22Rv1 (cell line): ENCODE results near the gene FBXW8.

ENCODE experiments used
- H3K27ac ChIP-seq: fragments of 450-650 bp; 2 replicates; pipeline ENCODE4 v1.5.1; 2017
- CTCF ChIP-seq: fragments of 450-650 bp; IDR thresholded peaks from 2 replicates; pipeline ENCODE4 v1.5.1; 2017; ENCODE audit warnings: mild to moderate bottlenecking
- ZFX ChIP-seq: fragments of 450-650 bp; IDR thresholded peaks from 2 replicates; pipeline ENCODE4 v1.6.1; 2017; ENCODE audit warnings: antibody characterized with exemption, borderline replicate concordance

The FBXW8 gene

GRCh38 chr12:117069926-117070900 lies 159.5 kb downstream of the FBXW8 start:
- H3K27ac ChIP-seq, result no peak overlapping the region
- TF ChIP-seq CTCF, result no peak
- TF ChIP-seq ZFX, result no peak

DNA sequence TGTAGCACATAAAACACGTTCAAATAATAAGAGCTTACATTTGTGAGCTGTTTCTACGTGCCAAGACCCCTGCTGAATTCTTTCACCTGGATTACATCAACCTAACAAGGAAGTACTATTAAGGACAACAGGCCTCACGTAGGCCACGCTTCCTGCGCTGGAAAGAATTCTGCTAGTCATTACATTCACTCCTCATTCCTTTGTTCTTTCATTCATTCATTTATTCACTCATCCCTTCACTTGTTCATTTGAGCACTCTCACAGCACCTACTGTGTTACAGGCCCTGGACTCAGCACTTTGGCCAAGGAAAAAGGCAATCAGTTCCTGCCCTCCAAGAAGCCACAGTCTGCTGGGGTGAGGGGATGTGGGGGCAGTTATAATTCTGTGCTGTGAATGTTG lies 160.3 kb downstream of the FBXW8 start:
- TF ChIP-seq ZFX (no peak), CTCF (no peak)
- H3K27ac ChIP-seq, result no peak overlapping the region

GRCh38 chr12:117072106-117072505 lies 161.4 kb downstream of the FBXW8 start:
- TF ChIP-seq ZFX (no peak), CTCF (no peak)
- H3K27ac ChIP-seq, result no peak overlapping the region

GRCh38 chr12:117072736-117073490 lies 162.2 kb downstream of the FBXW8 start:
- no peak overlapping the region for H3K27ac ChIP-seq
- TF ChIP-seq CTCF (no peak), ZFX (no peak)

GRCh38 chr12:117073611-117074010 lies 162.9 kb downstream of the FBXW8 start:
- TF ChIP-seq ZFX (no peak), CTCF (no peak)

GRCh38 chr12:117076410-117077372 lies 165.9 kb downstream of the FBXW8 start:
- no peak overlapping the region for H3K27ac ChIP-seq
- TF ChIP-seq CTCF, result no peak
- no peak for TF ChIP-seq ZFX

More at GRCh38 chr12:117073611-117074010, 162.9 kb downstream of the FBXW8 start:
- no peak overlapping the region for H3K27ac ChIP-seq
